HG02678 (cell line): ENCODE measurements around the gene SLC1A3.
"Not testable (repeated sequence)": the region's sequence is repeated elsewhere in the genome, so short reads cannot be mapped to it uniquely, and the experiment has no call there.

ENCODE experiments used
- ATAC-seq: cut with Tn5 transposase; IDR thresholded peaks from one replicate; pipeline ENCODE4 v1.9.1; 2021; ENCODE audit warnings: mild to moderate bottlenecking, moderate library complexity; ENCODE audit not compliant: unreplicated experiment

Gene SLC1A3

GRCh38 chr5:36630201-36631145 is 24.1 kb downstream of the SLC1A3 start:
- ATAC-seq = no peak

- ATAC-seq = no peak
These were observed 24.7 kb downstream of the SLC1A3 start for GRCh38 chr5:36631154-36631553.

GRCh38 chr5:36631620-36632362 is 25.4 kb downstream of the SLC1A3 start:
- no peak for ATAC-seq

GRCh38 chr5:36632363-36632664 is 25.9 kb downstream of the SLC1A3 start:
- no peak for ATAC-seq

- ATAC-seq = no peak
These were observed 29.4 kb downstream of the SLC1A3 start for GRCh38 chr5:36635721-36636390.

- no peak for ATAC-seq
These were observed 30.7 kb downstream of the SLC1A3 start for GRCh38 chr5:36637101-36637500.

- ATAC-seq = no peak
These were observed 31.1 kb downstream of the SLC1A3 start for GRCh38 chr5:36637516-36637915.

- ATAC-seq = no peak
These were observed 31.6 kb downstream of the SLC1A3 start for GRCh38 chr5:36638056-36638455.

GRCh38 chr5:36640949-36641348 is 34.5 kb downstream of the SLC1A3 start:
- no peak for ATAC-seq

- ATAC-seq = no peak
These were observed 35.0 kb downstream of the SLC1A3 start for GRCh38 chr5:36641431-36641830.

- ATAC-seq = no peak
These were observed 35.7 kb downstream of the SLC1A3 start for GRCh38 chr5:36642089-36642488.

GRCh38 chr5:36643162-36643561 is 36.8 kb downstream of the SLC1A3 start:
- no peak for ATAC-seq

- not testable (repeated sequence) for ATAC-seq
These were observed 37.4 kb downstream of the SLC1A3 start for GRCh38 chr5:36643841-36644240.

- no peak for ATAC-seq
These were observed 38.3 kb downstream of the SLC1A3 start for GRCh38 chr5:36644727-36645126.

- ATAC-seq = no peak
These were observed 39.7 kb downstream of the SLC1A3 start for GRCh38 chr5:36646100-36646499.

GRCh38 chr5:36646507-36647023 is 40.2 kb downstream of the SLC1A3 start:
- no peak for ATAC-seq

GRCh38 chr5:36647046-36647445 is 40.6 kb downstream of the SLC1A3 start:
- ATAC-seq = no peak

- no peak for ATAC-seq
These were observed 42.0 kb downstream of the SLC1A3 start for GRCh38 chr5:36648426-36648825.

GRCh38 chr5:36651761-36652685 is 45.6 kb downstream of the SLC1A3 start:
- ATAC-seq = no peak

GRCh38 chr5:36653044-36653705 is 46.8 kb downstream of the SLC1A3 start:
- no peak for ATAC-seq
